ENCODE data around the gene PROKR1. TPM values are rescaled to one million over a fixed set of nuclear protein-coding genes. Genes with fewer than 3 reads are reported as not detected.
"Not testable (repeated sequence)": the region's sequence is repeated elsewhere in the genome, so short reads cannot be mapped to it uniquely, and the experiment has no call there.

The PROKR1 gene
- total RNA-seq: not detected in 2 replicates

DNA sequence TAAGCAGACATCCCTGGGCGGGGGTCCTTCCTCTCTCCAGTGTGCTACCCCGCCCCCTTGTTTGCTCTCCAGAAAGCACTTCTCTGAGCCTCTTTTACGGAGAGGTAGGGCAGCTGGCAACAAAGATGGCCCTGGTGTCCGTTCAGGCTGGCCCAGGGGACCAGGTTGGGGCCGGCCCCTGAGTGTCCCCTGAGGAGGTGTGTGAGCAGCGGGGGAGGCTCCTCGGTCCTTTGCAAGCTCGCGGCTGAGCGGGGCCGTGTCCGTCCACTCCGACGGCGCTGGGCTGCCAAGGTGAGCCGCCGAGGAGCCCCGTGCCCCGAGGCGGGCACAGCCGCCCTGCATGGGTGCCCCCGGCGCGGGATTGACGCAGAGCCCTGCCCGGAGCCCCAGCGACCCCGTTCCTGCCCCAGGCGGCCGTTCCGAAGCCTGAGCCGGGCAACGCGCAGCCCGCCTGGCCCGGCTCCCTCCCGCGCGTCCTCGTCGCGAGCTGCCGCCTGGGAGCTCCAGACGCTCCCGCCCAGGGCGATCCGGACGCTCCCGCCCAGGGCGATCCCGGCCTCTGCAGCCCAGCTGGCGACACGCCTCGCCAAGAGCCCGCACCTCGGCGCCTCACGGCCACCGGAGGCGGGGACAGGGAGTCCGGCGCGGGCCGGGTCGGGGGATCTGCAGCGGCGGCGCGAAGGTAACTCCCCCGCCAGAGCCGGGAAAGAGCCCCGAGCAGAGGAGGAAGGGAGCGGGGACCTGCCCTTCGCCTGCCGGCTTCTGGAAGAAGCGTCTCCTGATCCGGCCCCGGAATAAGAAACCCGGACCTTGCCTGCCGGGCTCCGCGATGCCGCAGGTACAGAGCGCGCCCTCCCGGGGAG lies at the start of gene PROKR1:
Gene PROKR1 (plus strand): TSS at position 569 of the 863 bp plus-strand sequence. CDS start 2,243 bp downstream, outside the sequence.
- DNase-seq (ENCODE audit: extremely low read depth, low read depth, low spot score): no peak

DNA sequence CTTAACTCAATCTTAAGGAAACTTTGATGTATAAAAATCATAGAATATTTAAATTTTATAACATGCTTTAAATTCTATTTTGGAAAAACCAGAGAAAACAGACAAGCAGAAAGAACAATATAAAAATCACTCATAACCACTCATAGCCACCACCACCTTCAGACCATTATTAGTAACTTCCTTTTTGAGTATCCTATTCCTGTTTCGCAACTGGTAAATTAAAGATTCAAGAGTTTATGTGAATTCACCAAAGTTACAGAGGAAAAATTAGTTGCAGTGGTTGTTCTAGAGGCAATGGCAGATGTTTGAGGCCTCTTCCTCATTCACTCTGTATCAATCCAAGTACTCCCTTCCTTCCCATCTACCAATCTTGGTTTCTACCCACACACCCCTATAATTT lies 49.3 kb upstream of the PROKR1 start:
- DNase-seq (ENCODE audit: extremely low read depth, low read depth, low spot score): no peak

DNA sequence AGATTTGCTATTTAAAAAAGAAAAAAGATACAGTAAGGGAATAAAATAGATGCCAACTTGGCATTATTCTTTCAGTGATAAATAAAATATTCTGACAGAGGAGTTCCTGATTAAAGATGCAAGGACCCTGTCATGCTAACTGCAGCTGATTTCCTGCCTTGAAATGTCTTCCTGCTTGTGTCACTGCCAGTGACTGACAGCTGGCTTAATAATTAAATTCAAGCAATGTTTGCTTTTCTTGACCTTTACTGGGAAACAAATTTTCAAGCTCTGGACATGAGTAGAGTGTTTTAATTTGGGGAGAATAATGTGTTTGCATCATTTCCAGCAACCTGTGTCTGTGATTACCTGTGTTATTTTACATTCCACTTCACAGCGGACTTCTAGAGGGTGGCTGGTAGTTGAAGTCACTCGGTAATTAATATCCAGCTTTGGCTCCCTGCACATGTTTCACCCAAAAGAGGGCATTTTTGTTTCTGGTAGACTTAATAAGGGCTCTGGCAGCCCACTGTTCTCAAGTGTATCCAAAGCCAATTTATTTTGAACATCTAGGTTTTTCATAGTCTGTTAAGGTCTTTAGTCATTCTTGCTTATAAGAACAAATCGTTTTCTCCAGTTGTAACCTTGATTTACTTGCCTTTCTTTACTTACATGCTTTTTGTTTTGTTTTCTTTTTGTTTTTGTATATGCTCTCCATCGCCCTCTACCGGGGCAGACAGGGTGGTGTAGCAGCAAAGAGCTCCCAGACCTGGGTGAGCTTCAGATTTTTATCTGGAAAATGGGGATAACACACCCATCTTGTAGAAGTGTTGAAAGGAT lies 48.5 kb upstream of the PROKR1 start:
- peak; percentile 14 for DNase-seq (ENCODE audit: extremely low read depth, low read depth, low spot score)

DNA sequence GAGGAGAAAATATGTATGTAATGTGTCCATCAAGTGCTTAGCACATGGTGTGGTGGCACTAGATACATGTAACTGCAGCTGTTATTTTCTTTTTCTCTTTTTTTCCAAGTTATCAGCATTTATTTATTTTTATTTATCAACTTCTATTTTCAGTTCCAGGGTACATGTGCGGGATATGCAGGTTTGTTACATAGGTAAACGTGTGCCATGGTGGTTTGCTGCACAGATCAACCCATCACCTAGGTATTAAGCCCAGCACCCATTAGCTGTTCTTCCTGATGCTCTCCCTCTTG lies 47.9 kb upstream of the PROKR1 start:
- DNase-seq (ENCODE audit: extremely low read depth, low read depth, low spot score): not testable (repeated sequence)

DNA sequence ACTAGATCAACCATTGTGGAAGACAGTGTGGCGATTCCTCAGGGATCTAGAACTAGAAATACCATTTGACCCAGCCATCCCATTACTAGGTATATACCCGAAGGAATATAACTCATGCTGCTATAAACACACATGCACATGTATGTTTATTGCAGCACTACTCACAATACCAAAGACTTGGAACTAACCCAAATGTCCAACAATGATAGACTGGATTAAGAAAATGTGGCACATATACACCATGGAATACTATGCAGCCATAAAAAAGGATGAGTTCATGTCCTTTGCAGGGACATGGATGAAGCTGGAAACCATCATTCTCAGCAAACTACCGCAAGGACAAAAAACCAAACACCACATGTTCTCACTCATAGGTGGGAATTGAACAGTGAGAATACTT lies 42.9 kb upstream of the PROKR1 start:
- not testable (repeated sequence) for DNase-seq (ENCODE audit: extremely low read depth, low read depth, low spot score)

DNA sequence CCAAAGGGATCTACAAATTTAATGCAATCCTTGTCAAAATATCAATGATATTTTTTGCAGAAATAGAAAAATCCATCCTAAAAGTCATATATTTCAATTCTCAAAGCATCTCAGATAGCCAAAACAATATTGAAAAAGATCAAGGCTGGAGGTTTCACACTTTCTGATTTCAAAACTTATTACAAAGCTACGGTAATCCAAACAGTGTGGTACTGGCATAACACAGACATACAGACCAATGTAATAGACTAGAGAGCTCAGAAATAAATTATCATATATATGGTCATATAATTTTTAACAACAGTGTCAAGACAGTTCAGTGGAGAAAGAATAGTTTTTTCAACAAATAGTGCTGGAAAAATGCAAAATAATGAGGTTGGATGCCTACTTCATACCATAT lies 40.3 kb upstream of the PROKR1 start:
- DNase-seq (ENCODE audit: extremely low read depth, low read depth, low spot score): no peak

DNA sequence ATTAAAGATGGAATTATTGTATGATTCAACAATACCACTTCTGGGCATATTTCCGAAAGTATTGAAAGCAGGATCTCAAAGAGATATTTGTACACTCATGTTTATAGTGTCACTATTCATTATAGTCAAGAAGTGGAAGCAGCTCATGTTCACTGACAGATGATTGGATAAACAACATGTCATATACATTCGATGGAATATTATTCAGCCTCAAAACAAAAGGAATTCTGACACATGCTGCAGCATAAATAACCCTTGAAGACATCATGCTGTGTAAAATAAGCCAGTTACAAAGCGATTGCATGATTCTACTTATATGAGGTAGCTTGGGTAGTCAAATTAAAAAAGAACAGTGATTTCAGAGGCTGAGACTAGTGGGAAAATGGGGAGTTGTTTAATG lies 39.3 kb upstream of the PROKR1 start:
- no peak for DNase-seq (ENCODE audit: extremely low read depth, low read depth, low spot score)

DNA sequence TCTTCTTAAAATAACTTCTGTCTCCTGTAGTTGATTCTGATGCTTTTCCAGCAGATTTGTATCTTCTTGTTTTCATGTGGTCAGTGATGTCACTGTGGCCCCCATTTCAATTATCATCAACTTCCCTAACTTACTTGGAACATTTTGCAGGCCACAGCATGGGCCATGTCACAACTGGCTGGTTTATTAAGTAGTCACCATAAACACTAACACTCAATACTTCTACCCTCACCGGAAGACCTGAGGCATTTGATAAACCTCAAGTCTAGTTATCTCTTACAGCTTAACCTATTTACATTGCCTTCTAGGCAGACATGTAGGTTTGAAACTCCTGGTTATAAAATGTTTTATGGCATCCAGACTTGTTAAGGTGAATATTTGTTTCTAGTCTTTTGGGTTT lies 37.4 kb upstream of the PROKR1 start:
- no peak for DNase-seq (ENCODE audit: extremely low read depth, low read depth, low spot score)

DNA sequence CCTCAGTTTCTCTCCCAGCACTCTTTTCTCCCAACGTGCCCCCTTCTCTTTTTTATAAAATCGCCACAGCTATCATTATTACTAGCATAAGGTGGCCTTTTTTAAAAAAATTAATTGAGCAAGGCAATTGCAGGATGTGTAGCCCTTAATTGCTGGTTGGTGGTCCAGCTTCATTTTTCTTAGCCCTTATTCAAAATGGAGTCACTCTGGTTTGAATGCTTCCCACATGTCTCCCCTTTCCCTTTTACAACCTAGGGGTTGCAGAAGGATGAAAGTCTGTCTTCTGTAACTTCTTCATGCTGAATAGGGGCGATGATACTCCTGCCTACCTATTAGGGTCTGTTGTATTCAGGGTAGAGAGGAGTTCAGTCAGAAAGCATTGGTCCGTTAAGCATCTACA lies 36.6 kb upstream of the PROKR1 start:
- no peak for DNase-seq (ENCODE audit: extremely low read depth, low read depth, low spot score)

DNA sequence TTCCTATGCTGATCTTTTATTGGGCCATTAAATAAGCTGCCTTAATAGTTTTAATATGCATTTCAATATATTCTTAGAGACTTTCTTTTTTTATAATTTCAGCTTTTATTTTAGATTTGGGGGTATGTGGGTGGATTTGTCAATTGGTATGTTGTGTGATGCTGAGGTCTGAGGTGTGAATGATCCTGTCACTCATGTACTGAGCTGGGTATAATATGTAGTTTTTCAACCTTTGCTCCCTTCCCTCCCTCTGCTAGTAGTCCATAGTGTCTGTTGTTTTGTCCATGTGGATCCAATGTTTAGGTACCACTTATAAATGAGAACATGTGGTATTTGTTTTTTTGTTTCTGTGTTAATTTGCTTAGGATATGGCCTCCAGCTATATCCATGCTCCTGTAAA lies 35.5 kb upstream of the PROKR1 start:
- no peak for DNase-seq (ENCODE audit: extremely low read depth, low read depth, low spot score)

DNA sequence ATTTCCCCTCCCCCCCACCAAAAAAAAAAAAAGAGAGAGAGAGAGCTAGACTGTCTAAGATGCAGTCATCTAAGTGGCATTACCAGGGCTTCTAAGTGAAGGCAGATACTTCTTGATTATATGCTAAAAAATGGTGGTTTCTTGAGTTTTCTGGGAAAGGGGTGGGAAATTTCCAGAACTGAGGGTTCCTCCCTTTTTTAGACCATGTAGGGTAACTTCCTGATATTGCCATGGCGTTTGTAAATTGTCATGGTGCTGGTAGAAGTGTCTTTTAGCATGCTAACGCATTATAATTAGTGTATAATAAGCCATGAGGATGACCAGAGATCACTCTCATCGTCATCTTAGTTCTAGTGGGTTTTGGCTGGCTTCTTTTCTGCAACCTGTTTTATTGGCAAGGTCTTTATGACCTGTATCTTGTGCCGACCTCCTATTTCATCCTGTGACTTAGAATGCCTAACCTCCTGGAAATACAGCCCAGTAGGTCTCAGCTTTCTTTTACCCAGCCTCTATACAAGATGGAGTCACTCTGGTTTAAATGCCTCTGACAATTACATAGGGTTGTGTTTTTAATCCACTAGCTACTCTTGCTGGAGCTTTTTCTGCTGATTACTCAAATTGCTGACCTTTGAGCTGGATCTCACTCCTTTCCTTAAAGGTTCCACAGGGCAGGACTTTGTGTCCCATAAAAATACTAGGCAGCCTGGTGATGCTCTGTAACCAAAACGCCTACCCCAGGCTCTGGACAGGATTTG lies 30.4 kb upstream of the PROKR1 start:
- no peak for DNase-seq (ENCODE audit: extremely low read depth, low read depth, low spot score)

DNA sequence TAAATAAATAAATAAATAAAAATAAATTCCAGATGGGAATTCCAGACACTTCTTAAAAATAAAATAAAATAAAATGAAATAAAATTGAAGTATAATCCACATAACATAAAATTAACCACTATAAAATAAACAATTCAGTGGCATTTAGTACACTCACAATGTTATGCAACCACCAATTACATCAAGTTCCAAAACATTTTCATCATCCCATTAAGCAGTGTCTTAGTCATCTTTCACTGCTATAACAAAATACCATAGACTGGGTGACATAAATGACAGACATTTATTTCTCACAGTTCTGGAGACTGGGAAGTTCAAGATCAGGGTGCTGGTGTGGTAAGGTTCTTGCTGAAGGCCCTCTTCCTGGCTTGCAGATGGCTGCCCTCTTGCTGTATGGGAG lies 22.6 kb upstream of the PROKR1 start:
- DNase-seq (ENCODE audit: extremely low read depth, low read depth, low spot score): no peak

DNA sequence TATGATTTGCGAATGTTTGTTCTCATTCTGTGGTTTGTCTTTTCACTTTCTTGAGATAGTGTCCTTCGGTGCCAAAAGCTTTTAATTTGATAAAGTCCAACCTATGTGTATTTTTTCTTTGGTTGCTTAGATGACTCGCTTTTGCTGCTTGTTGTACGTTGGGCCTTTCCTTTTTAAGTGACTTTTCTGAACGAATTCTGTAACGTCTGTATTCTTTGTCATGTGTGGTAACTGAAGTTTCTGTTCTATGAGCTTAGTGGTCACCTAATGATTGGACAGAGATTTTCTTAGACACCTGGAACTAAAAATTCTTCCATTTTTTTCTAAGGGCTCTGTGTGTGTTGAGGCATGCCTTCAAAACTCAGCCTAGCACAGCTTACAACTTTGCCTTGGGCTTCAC lies 19.6 kb upstream of the PROKR1 start:
- no peak for DNase-seq (ENCODE audit: extremely low read depth, low read depth, low spot score)

DNA sequence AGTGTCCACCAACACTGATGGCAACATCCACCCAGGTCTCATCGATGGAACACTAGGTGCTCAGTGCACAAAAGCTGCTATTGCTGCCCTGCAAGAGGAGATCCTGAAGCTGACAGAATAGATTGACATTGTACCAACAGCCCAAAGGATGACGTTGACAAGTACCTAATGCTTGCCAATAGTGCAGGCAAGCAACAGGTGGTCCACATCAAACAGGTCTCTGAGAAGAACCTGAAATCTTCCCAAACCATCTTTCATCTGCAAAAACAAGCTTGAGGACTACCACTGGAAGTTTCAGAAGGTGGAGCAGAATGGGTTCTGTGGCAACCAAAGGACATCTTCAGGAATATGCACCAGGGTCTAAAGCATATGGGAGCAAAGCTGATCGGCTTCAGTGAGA lies 15.8 kb upstream of the PROKR1 start:
- no peak for DNase-seq (ENCODE audit: extremely low read depth, low read depth, low spot score)

DNA sequence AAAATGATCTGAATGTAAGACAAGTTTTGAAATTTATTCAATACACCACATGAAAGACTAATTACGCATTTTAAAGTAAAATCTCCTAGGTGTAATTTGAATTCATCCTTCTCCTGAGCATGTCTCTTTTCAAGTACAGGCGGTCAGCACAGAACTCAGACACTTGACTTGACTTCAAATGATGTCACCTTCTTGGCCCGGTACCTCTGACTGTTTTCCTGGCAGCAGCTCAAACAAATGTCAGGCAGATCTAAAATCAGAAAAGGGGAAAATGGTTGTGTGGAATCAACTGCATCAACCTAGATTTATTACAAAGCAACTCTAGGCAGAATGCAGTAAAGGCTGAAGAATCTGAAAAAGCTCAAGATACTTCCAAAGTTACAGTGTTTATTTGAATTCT lies 11.4 kb upstream of the PROKR1 start:
- no peak for DNase-seq (ENCODE audit: extremely low read depth, low read depth, low spot score)

DNA sequence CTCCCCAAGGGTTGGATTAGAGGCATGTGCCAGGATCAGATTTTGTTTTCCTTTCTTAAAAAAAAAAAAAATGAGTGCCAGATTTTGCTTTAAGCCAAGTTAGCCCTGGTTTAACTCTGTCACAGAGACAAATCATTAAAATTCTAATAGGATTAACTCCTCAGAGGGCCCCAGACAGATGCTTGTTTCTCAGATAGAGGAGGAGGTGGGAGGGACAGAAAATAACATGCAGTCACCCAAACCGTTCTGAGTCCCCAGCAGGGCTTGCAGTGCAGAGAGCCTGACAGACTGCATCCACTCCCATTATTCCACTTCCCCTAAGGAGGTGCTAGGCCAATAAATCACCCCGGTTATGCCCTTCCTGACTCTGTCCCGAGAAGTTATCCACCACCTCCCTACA lies 6.3 kb upstream of the PROKR1 start:
- no peak for DNase-seq (ENCODE audit: extremely low read depth, low read depth, low spot score)

DNA sequence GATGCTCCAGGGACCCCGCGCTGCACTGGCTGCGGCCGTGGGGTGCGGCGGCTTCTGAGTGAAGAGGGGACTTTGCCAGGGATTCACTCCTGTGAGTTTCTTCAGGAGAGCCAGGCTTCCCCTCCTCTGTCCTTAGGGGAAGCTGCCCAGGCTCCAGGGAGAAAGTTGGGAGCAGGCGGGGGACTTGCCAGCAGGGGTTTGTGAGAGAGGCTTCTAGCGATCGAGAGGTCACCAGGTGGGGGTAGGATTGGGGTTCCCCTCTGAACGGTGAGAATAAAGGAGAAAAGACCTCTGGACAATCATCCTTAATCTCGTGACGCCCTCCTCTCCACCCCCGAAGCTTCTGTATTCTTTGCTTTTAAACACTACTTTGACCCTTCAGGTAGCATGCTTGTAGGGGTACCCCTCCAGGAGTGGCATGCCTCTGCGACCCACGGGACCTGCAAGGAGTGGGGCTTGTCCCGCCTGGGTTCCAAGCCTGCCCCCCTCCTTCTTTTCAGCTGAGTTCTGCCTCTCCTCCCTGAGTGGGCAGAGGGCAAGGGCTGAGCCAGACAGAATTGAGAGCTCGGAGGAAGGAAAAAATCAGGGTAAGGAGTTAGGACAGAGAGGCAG lies 601 bp downstream of the PROKR1 start:
- DNase-seq (ENCODE audit: extremely low read depth, low read depth, low spot score): no peak

DNA sequence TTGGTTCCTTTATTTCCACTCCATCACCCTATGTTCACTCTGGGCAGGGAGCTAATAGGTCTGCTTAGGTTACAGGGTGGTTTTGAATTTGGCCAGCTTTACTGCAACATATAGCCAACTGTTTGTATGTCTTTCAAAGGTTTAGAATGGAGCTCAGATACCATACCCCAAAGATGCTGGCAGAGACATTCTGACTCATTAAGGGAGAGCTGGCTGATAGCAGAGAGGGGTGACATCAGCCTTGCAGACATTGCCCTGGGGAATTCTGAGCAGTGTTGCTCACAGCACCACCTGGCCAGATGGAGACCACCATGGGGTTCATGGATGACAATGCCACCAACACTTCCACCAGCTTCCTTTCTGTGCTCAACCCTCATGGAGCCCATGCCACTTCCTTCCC lies 2.1 kb downstream of the PROKR1 start:
- no peak for DNase-seq (ENCODE audit: extremely low read depth, low read depth, low spot score)

DNA sequence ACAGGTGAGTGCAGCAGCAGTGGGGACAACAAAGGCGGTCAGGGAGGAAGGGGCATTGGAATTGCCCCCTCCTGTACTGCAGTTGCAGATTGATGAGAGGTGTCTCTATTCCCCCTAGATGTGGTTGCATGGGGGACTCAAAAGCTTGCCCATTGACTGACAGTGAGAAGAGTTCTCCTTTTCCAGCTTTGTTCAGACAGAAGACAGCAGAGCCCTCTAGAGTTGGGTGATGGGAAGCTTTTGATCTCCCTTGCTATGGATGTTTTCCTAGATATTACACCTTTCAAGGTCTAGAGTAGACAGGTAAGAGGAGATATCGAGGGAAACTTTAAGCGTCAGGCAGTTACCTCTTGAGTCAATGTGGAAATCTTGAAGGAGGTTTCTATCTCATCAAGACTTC lies 2.9 kb downstream of the PROKR1 start:
- no peak for DNase-seq (ENCODE audit: extremely low read depth, low read depth, low spot score)

DNA sequence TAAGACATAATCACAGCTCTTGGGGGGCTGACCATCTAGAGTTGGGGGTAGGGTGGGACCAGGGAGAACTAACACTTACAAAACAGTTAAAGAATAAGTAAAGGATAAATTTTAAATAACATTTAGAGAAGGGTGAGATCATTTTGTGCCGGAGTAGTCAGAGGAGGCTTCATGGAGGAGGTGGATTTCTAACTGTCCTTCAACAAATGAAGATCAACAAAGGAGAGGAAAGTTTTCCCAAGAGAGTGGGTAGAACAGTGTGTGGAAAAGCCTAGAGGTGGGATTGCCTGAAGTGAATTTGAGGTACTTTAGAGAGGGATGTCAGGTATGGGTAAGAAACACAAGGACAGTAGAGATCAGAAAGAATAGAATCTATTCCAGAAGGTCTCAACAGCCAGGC lies 7.3 kb downstream of the PROKR1 start:
- no peak for DNase-seq (ENCODE audit: extremely low read depth, low read depth, low spot score)

DNA sequence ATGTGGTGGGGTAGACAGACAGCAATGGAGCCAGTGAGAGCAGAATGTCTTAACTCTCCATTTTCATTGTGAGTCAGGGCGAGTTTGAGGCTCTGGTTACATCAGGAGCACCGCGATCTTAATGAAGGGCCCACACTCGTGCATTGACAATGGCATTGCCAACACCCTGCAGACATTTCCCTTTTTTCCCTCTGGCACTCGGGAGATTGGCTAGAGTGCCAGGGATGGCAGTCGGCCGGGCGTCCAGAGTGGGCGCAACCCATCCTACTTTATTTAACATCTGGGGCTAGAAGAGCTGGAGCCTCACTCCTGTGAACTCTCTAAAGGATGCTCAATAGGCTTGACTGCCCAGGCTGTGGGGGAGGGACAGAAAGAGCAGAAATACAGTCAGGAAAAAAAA lies 9.7 kb downstream of the PROKR1 start:
- DNase-seq (ENCODE audit: extremely low read depth, low read depth, low spot score): no peak

Measured in glomerular endothelial cell (primary cell).